HepG2 (cell line): ENCODE data around the gene SERTAD1. TPM values are rescaled to one million over a fixed set of nuclear protein-coding genes. Genes with fewer than 3 reads are reported as not detected.

Experiments
- KAT7 ChIP-seq: IDR thresholded peaks from 2 replicates; pipeline ENCODE4 v1.6.1; 2018; ENCODE audit warnings: borderline replicate concordance, missing compliant biosample characterization
- SAP130 ChIP-seq: IDR thresholded peaks from 2 replicates; pipeline ENCODE4 v1.6.1; 2016; ENCODE audit warnings: low read depth
- SKI ChIP-seq: fragments of 450-650 bp; IDR thresholded peaks from one replicate; pipeline ENCODE4 v1.6.1; 2018; ENCODE audit warnings: mild to moderate bottlenecking; ENCODE audit not compliant: partially characterized antibody
- TRIM24 ChIP-seq: sonication (generic); formaldehyde crosslinking; IDR thresholded peaks from 2 replicates; pipeline ENCODE4 v1.8.0; 2022; ENCODE audit warnings: mild to moderate bottlenecking, missing genetic modification reagents
- ZBTB7A ChIP-seq: sonication (generic); formaldehyde crosslinking; IDR thresholded peaks from 2 replicates; pipeline ENCODE4 v1.8.0; 2022; ENCODE audit warnings: mild to moderate bottlenecking, missing genetic modification reagents
- ZNF101 ChIP-seq: sonication (generic); formaldehyde crosslinking; IDR thresholded peaks from 2 replicates; pipeline ENCODE4 v1.4.0; 2020; ENCODE audit warnings: mild to moderate bottlenecking, low read depth, missing genetic modification reagents, borderline replicate concordance
- ZNF12 ChIP-seq: sonication (generic); formaldehyde crosslinking; IDR thresholded peaks from 2 replicates; pipeline ENCODE4 v1.5.0; 2020; ENCODE audit warnings: missing genetic modification reagents
- ZNF20 ChIP-seq: sonication (generic); formaldehyde crosslinking; IDR thresholded peaks from 2 replicates; pipeline ENCODE4 v1.4.0; 2020; ENCODE audit warnings: mild to moderate bottlenecking, moderate library complexity, missing genetic modification reagents
- ZNF326 ChIP-seq: sonication (generic); formaldehyde crosslinking; IDR thresholded peaks from 2 replicates; pipeline ENCODE4 v1.4.0; 2020; ENCODE audit warnings: missing genetic modification reagents, borderline replicate concordance
- ZNF530 ChIP-seq: sonication (generic); formaldehyde crosslinking; IDR thresholded peaks from 2 replicates; pipeline ENCODE4 v1.5.0; 2020; ENCODE audit warnings: low read depth, mild to moderate bottlenecking, missing genetic modification reagents
- ZNF614 ChIP-seq: IDR thresholded peaks from 2 replicates; pipeline ENCODE4 v1.6.1; 2018; ENCODE audit warnings: missing biosample characterization, missing genetic modification reagents, inconsistent platforms, borderline replicate concordance
- ZNF782 ChIP-seq: sonication (generic); formaldehyde crosslinking; IDR thresholded peaks from 2 replicates; pipeline ENCODE4 v1.4.0; 2020; ENCODE audit warnings: missing genetic modification reagents, mild to moderate bottlenecking, borderline replicate concordance
- ZSCAN29 ChIP-seq: sonication (generic); formaldehyde crosslinking; conservative IDR thresholded peaks from 2 replicates; pipeline ENCODE4 v1.4.0; 2020; ENCODE audit warnings: mild to moderate bottlenecking, missing genetic modification reagents
- polyA plus RNA-seq, 8 experiments: library from polyadenylated mRNA; depleted of rRNA in 3 of 8; stranded (reverse) in 7 of 8; unstranded in 1 of 8; fragments of >200 nt; fragmentation: Illumina TruSeq in 4 of 8; extraction: Trizol in 4 of 8; gene quantifications; 2 replicates each; pipeline versions ENCODE4 v1.2.1 to v1.2.3, GENCODE V29; 2011 to 2016; ENCODE audit warnings: low read depth in 4 of 8, missing spikeins in 1 of 8, mixed read lengths in 1 of 8; ENCODE audit not compliant: insufficient read depth in 1 of 8
- total RNA-seq, 5 experiments: library from RNA; depleted of rRNA; stranded (reverse); fragments of >200 nt; fragmentation: Illumina TruSeq; extraction: Trizol; gene quantifications; 2 replicates each; pipeline ENCODE4 v1.2.3, GENCODE V29; 2016; ENCODE audit warnings: low read depth in 1 of 5
- TF ChIP-seq, protein P1 (sequence below): IDR thresholded peaks from 2 replicates; pipeline ENCODE4 v1.6.1; 2012; ENCODE audit warnings: low read length, improper control_type of control experiment
- TF ChIP-seq, protein P2 (sequence below), 2 experiments: fragments of 450-650 bp in 1 of 2; sonication (generic) in 1 of 2; formaldehyde crosslinking; IDR thresholded peaks; 2 replicates each; pipeline versions ENCODE4 v1.5.0 to v1.8.0; 2020 to 2022; ENCODE audit warnings: mild to moderate bottlenecking in 1 of 2, missing genetic modification reagents in 1 of 2
- TF ChIP-seq, protein P3 (sequence below): sonication (generic); formaldehyde crosslinking; IDR thresholded peaks from 2 replicates; pipeline ENCODE4 v1.5.1; 2020; ENCODE audit warnings: mild to moderate bottlenecking, missing genetic modification reagents, borderline replicate concordance
- TF ChIP-seq, protein P4 (sequence below): sonication (generic); formaldehyde crosslinking; IDR thresholded peaks from 2 replicates; pipeline ENCODE4 v1.4.0; 2020; ENCODE audit warnings: missing genetic modification reagents
- TF ChIP-seq, protein P5 (sequence below): sonication (generic); formaldehyde crosslinking; IDR thresholded peaks from 2 replicates; pipeline ENCODE4 v1.8.0; 2022; ENCODE audit warnings: mild to moderate bottlenecking, missing genetic modification reagents, moderate library complexity

Gene SERTAD1
- total and polyA plus RNA-seq, 2 of the 13 experiments (the other 11 are each of a cell fraction or from before 2014, with no cell fraction given): 4.3 to 4.5 TPM

DNA sequence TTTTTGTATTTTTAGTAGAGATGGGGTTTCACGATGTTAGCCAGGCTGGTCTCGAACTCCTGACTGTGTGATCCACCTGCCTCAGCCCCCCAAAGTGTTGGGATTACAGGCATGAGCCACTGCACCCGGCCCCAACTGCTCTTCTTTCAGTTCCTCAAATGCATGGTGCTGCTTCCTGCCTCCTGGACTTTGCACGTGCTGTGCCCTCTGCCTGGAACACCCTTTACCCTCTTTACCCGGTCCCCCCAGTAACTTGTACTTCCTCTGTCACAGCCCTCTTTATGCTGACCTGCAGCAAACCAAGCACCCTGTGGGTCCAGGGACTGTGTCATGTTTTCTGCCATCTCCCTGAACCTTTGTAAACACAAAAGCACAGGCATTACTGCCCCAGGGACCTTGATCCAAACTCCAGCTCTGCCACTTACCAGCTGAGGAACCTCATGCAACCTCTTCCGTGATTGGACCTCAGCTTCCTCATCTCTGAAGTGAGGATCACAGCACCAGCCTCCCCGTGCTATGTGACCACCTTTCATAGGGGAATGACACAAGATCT, 36.0 kb upstream of the SERTAD1 start (continued):
- TF ChIP-seq KAT7 (CRISPR knock-in tag) (no peak), ZBTB7A (CRISPR knock-in tag) (peak; percentile 33; the same call in 1 of the 2 replicates), ZNF530 (CRISPR knock-in tag) (no peak), ZNF326 (CRISPR knock-in tag) (no peak), TRIM24 (CRISPR knock-in tag) (no peak), ZNF782 (CRISPR knock-in tag) (no peak), SKI (no peak), ZSCAN29 (CRISPR knock-in tag) (0 out of 2 replicates have a peak, but pooled peaks have one; percentile 47), ZNF101 (CRISPR knock-in tag) (no peak), SAP130 (peak; percentile 64), ZNF614 (no peak), ZNF20 (CRISPR knock-in tag) (no peak), ZNF12 (no peak)
- TF ChIP-seq, protein P1, sequence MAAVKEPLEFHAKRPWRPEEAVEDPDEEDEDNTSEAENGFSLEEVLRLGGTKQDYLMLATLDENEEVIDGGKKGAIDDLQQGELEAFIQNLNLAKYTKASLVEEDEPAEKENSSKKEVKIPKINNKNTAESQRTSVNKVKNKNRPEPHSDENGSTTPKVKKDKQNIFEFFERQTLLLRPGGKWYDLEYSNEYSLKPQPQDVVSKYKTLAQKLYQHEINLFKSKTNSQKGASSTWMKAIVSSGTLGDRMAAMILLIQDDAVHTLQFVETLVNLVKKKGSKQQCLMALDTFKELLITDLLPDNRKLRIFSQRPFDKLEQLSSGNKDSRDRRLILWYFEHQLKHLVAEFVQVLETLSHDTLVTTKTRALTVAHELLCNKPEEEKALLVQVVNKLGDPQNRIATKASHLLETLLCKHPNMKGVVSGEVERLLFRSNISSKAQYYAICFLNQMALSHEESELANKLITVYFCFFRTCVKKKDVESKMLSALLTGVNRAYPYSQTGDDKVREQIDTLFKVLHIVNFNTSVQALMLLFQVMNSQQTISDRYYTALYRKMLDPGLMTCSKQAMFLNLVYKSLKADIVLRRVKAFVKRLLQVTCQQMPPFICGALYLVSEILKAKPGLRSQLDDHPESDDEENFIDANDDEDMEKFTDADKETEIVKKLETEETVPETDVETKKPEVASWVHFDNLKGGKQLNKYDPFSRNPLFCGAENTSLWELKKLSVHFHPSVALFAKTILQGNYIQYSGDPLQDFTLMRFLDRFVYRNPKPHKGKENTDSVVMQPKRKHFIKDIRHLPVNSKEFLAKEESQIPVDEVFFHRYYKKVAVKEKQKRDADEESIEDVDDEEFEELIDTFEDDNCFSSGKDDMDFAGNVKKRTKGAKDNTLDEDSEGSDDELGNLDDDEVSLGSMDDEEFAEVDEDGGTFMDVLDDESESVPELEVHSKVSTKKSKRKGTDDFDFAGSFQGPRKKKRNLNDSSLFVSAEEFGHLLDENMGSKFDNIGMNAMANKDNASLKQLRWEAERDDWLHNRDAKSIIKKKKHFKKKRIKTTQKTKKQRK: no peak
- TF ChIP-seq, protein P2, sequence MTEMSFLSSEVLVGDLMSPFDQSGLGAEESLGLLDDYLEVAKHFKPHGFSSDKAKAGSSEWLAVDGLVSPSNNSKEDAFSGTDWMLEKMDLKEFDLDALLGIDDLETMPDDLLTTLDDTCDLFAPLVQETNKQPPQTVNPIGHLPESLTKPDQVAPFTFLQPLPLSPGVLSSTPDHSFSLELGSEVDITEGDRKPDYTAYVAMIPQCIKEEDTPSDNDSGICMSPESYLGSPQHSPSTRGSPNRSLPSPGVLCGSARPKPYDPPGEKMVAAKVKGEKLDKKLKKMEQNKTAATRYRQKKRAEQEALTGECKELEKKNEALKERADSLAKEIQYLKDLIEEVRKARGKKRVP (CRISPR knock-in tag; IDR thresholded peaks at IDR 0.05): no peak
- TF ChIP-seq, protein P3, sequence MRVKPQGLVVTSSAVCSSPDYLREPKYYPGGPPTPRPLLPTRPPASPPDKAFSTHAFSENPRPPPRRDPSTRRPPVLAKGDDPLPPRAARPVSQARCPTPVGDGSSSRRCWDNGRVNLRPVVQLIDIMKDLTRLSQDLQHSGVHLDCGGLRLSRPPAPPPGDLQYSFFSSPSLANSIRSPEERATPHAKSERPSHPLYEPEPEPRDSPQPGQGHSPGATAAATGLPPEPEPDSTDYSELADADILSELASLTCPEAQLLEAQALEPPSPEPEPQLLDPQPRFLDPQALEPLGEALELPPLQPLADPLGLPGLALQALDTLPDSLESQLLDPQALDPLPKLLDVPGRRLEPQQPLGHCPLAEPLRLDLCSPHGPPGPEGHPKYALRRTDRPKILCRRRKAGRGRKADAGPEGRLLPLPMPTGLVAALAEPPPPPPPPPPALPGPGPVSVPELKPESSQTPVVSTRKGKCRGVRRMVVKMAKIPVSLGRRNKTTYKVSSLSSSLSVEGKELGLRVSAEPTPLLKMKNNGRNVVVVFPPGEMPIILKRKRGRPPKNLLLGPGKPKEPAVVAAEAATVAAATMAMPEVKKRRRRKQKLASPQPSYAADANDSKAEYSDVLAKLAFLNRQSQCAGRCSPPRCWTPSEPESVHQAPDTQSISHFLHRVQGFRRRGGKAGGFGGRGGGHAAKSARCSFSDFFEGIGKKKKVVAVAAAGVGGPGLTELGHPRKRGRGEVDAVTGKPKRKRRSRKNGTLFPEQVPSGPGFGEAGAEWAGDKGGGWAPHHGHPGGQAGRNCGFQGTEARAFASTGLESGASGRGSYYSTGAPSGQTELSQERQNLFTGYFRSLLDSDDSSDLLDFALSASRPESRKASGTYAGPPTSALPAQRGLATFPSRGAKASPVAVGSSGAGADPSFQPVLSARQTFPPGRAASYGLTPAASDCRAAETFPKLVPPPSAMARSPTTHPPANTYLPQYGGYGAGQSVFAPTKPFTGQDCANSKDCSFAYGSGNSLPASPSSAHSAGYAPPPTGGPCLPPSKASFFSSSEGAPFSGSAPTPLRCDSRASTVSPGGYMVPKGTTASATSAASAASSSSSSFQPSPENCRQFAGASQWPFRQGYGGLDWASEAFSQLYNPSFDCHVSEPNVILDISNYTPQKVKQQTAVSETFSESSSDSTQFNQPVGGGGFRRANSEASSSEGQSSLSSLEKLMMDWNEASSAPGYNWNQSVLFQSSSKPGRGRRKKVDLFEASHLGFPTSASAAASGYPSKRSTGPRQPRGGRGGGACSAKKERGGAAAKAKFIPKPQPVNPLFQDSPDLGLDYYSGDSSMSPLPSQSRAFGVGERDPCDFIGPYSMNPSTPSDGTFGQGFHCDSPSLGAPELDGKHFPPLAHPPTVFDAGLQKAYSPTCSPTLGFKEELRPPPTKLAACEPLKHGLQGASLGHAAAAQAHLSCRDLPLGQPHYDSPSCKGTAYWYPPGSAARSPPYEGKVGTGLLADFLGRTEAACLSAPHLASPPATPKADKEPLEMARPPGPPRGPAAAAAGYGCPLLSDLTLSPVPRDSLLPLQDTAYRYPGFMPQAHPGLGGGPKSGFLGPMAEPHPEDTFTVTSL (CRISPR knock-in tag): no peak; the same call in 1 of the 2 replicates
- TF ChIP-seq, protein P4, sequence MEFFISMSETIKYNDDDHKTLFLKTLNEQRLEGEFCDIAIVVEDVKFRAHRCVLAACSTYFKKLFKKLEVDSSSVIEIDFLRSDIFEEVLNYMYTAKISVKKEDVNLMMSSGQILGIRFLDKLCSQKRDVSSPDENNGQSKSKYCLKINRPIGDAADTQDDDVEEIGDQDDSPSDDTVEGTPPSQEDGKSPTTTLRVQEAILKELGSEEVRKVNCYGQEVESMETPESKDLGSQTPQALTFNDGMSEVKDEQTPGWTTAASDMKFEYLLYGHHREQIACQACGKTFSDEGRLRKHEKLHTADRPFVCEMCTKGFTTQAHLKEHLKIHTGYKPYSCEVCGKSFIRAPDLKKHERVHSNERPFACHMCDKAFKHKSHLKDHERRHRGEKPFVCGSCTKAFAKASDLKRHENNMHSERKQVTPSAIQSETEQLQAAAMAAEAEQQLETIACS (CRISPR knock-in tag): 0 out of 2 replicates have a peak, but pooled peaks have one; percentile 22
- TF ChIP-seq, protein P5, sequence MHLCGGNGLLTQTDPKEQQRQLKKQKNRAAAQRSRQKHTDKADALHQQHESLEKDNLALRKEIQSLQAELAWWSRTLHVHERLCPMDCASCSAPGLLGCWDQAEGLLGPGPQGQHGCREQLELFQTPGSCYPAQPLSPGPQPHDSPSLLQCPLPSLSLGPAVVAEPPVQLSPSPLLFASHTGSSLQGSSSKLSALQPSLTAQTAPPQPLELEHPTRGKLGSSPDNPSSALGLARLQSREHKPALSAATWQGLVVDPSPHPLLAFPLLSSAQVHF (CRISPR knock-in tag): no peak
